ENCODE measurements around the gene SMAD3. TPM values are rescaled to one million over a fixed set of nuclear protein-coding genes. Genes with fewer than 3 reads are reported as not detected.

SMAD3 gene
- polyA plus RNA-seq, 1 donor from 2014 or later, result 1.0 TPM

DNA sequence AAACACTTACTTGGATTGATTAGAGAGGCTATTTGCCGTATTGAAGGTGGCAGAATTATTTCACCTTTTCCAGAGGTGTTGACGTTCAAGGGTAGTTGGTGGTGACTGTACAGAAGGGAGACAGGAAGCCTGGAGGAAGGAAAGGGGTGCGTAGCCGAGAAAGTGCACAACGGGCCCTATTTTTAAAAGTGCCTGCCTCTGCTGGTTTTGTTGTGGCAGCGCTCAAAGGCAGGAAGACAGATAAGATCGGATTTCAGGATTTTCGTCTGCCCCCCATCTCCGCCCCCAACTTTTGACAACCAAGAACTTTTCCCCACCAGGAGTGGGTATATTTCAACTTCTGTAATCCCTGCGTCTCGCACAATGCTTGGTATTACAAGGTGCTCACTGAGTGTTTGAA is 38.5 kb downstream of the SMAD3 start:
- no peak overlapping the region for H3K4me3 ChIP-seq (ENCODE audit: low read length)
- no peaks in the 10 kb centered on the region for H3K9me2 ChIP-seq (ENCODE audit: insufficient read depth, low read length)
- H4K20me1 ChIP-seq (ENCODE audit: insufficient read depth), result no peaks in the 10 kb centered on the region
- no peak overlapping the region for H3K9ac ChIP-seq (ENCODE audit: low read length)
- TF ChIP-seq EZH2 (IDR thresholded peaks at IDR 0.05; ENCODE audit: borderline replicate concordance, insufficient read depth, low read length, poor library complexity, severe bottlenecking) (no peak), SMC3 (conservative IDR thresholded peaks at IDR 0.05; ENCODE audit: poor library complexity) (no peak), MXI1 (conservative IDR thresholded peaks at IDR 0.05; ENCODE audit: poor library complexity, severe bottlenecking) (no peak), POLR2AphosphoS5 (IDR thresholded peaks at IDR 0.05) (no peak), CTCF (IDR thresholded peaks at IDR 0.05; ENCODE audit: poor library complexity, severe bottlenecking) (no peak), RAD21 (conservative IDR thresholded peaks at IDR 0.05) (no peak), TAF1 (IDR thresholded peaks at IDR 0.05; ENCODE audit: low read depth) (no peak), EP300 (conservative IDR thresholded peaks at IDR 0.05; ENCODE audit: poor library complexity, severe bottlenecking) (no peak)
- TF ChIP-seq, protein P1, sequence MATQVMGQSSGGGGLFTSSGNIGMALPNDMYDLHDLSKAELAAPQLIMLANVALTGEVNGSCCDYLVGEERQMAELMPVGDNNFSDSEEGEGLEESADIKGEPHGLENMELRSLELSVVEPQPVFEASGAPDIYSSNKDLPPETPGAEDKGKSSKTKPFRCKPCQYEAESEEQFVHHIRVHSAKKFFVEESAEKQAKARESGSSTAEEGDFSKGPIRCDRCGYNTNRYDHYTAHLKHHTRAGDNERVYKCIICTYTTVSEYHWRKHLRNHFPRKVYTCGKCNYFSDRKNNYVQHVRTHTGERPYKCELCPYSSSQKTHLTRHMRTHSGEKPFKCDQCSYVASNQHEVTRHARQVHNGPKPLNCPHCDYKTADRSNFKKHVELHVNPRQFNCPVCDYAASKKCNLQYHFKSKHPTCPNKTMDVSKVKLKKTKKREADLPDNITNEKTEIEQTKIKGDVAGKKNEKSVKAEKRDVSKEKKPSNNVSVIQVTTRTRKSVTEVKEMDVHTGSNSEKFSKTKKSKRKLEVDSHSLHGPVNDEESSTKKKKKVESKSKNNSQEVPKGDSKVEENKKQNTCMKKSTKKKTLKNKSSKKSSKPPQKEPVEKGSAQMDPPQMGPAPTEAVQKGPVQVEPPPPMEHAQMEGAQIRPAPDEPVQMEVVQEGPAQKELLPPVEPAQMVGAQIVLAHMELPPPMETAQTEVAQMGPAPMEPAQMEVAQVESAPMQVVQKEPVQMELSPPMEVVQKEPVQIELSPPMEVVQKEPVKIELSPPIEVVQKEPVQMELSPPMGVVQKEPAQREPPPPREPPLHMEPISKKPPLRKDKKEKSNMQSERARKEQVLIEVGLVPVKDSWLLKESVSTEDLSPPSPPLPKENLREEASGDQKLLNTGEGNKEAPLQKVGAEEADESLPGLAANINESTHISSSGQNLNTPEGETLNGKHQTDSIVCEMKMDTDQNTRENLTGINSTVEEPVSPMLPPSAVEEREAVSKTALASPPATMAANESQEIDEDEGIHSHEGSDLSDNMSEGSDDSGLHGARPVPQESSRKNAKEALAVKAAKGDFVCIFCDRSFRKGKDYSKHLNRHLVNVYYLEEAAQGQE (IDR thresholded peaks at IDR 0.05; ENCODE audit: borderline replicate concordance), result no peak
- no peaks in the 10 kb centered on the region for H3K27me3 ChIP-seq (ENCODE audit: insufficient read depth, low read depth, low read length)
- H3K27ac ChIP-seq (ENCODE audit: low read length), result no peak overlapping the region
- H3K36me3 ChIP-seq (ENCODE audit: insufficient read depth, low read length), result no peaks in the 10 kb centered on the region
- no peak overlapping the region for H3K4me2 ChIP-seq (ENCODE audit: low read length)
- H3K9me3 ChIP-seq (ENCODE audit: low read length), result no peaks in the 10 kb centered on the region
- H3F3A ChIP-seq (ENCODE audit: insufficient read depth, low read length, poor library complexity, severe bottlenecking), result no peaks in the 10 kb centered on the region
- H2AFZ ChIP-seq (ENCODE audit: low read depth, low read length), result no peak overlapping the region
- peaks cover 3% of the 10 kb centered on the region for H3K79me2 ChIP-seq (replicated peaks; ENCODE audit: insufficient read depth, low read length)

GRCh38 chr15:67104510-67104909 is 39.1 kb downstream of the SMAD3 start:
- Histone ChIP-seq H3K27ac (ENCODE audit: low read length) (no peak overlapping the region), H2AFZ (ENCODE audit: low read depth, low read length) (no peak overlapping the region), H3K79me2 (replicated peaks; ENCODE audit: insufficient read depth, low read length) (peaks cover 3% of the 10 kb centered on the region), H3K9me3 (ENCODE audit: low read length) (no peaks in the 10 kb centered on the region), H3K9me2 (ENCODE audit: insufficient read depth, low read length) (no peaks in the 10 kb centered on the region), H3F3A (ENCODE audit: insufficient read depth, low read length, poor library complexity, severe bottlenecking) (no peaks in the 10 kb centered on the region), H3K9ac (ENCODE audit: low read length) (no peak overlapping the region), H3K4me2 (ENCODE audit: low read length) (no peak overlapping the region), H3K36me3 (ENCODE audit: insufficient read depth, low read length) (no peaks in the 10 kb centered on the region), H4K20me1 (ENCODE audit: insufficient read depth) (no peaks in the 10 kb centered on the region), H3K4me3 (ENCODE audit: low read length) (no peak overlapping the region), H3K27me3 (ENCODE audit: insufficient read depth, low read depth, low read length) (no peaks in the 10 kb centered on the region)
- no peak for TF ChIP-seq CTCF (IDR thresholded peaks at IDR 0.05; ENCODE audit: poor library complexity, severe bottlenecking)
- TF ChIP-seq MXI1 (conservative IDR thresholded peaks at IDR 0.05; ENCODE audit: poor library complexity, severe bottlenecking), result no peak
- no peak for TF ChIP-seq SMC3 (conservative IDR thresholded peaks at IDR 0.05; ENCODE audit: poor library complexity)
- TF ChIP-seq, protein P1 (IDR thresholded peaks at IDR 0.05; ENCODE audit: borderline replicate concordance), result no peak
- TF ChIP-seq POLR2AphosphoS5 (IDR thresholded peaks at IDR 0.05), result no peak
- TF ChIP-seq RAD21 (conservative IDR thresholded peaks at IDR 0.05), result no peak
- no peak for TF ChIP-seq TAF1 (IDR thresholded peaks at IDR 0.05; ENCODE audit: low read depth)
- no peak for TF ChIP-seq EP300 (conservative IDR thresholded peaks at IDR 0.05; ENCODE audit: poor library complexity, severe bottlenecking)
- no peak for TF ChIP-seq EZH2 (IDR thresholded peaks at IDR 0.05; ENCODE audit: borderline replicate concordance, insufficient read depth, low read length, poor library complexity, severe bottlenecking)

All from neural cell (in vitro differentiated cells).